Prostate gland (tissue), 2 donors: ENCODE results near the gene SLC25A26. TPM values are rescaled to one million over a fixed set of nuclear protein-coding genes. Genes with fewer than 3 reads are reported as not detected.
A peak's percentile ranks its signal among the peaks of the same experiment; 100 is the strongest.

Experiments used
- DNase-seq: peaks from one replicate; pipeline ENCODE4 v3.0.0-alpha.2; 2019; ENCODE audit warnings: low spot score
- H3K27ac ChIP-seq, 2 donors: fragments of 200-600 bp; sonication (generic); 2 replicates each; pipeline ENCODE4 v1.5.1; 2017 to 2019
- H3K27me3 ChIP-seq: fragments of 200-600 bp; sonication (generic); replicated peaks from 2 replicates; pipeline ENCODE4 v1.5.1; 2019; ENCODE audit not compliant: insufficient read depth
- H3K36me3 ChIP-seq, 2 donors: fragments of 200-600 bp; sonication (generic); 1 replicate in 1 of 2; 2 replicates in 1 of 2; pipeline versions ENCODE4 v1.5.1 to v1.8.1; 2017 to 2019
- H3K4me1 ChIP-seq: fragments of 200-600 bp; sonication (generic); replicated peaks from 2 replicates; pipeline ENCODE4 v1.5.1; 2019
- H3K4me3 ChIP-seq, 2 donors: fragments of 200-600 bp; sonication (generic); 2 replicates each; pipeline ENCODE4 v1.5.1; 2017 to 2019
- H3K9me3 ChIP-seq: fragments of 200-600 bp; sonication (generic); 2 replicates; pipeline ENCODE4 v1.5.1; 2017
- CTCF ChIP-seq, 4 experiments: fragments of 200-600 bp in 2 of 4; fragments of 450-650 bp in 2 of 4; sonication (generic) in 2 of 4; IDR thresholded peaks; 1 replicate in 3 of 4; 2 replicates in 1 of 4; pipeline ENCODE4 v1.5.1; 2016 to 2019; ENCODE audit warnings: antibody characterized with exemption in 4 of 4, mild to moderate bottlenecking in 2 of 4, moderate library complexity in 2 of 4
- POLR2A ChIP-seq: fragments of 450-650 bp; IDR thresholded peaks from one replicate; pipeline ENCODE4 v1.6.1; 2016; ENCODE audit warnings: antibody characterized with exemption, mild to moderate bottlenecking
- POLR2AphosphoS5 ChIP-seq: sonication (generic); formaldehyde crosslinking; IDR thresholded peaks from one replicate; pipeline ENCODE4 v1.6.1; 2017; ENCODE audit warnings: antibody characterized with exemption
- WGBS: methylation state at CpG from one replicate; pipeline ENCODE4 v1.1.5; 2018; 5-methylcytosine and 5-hydroxymethylcytosine counted together
- intact Hi-C: fragments of 100-400 bp; cut with DNase I; formaldehyde crosslinking; loops from one replicate; pipeline ENCODE4 v1.14.2; 2022
- total RNA-seq, 2 donors: library from RNA; depleted of rRNA; stranded (reverse); fragments of >200 nt; gene quantifications; one replicate each; pipeline ENCODE4 v1.1.0, GENCODE V29; 2016

The SLC25A26 gene
- total RNA-seq, 2 donors from 2014 or later = 24.4 to 32.3 TPM

- WGBS = 54% methylated on average over 3 of the region's 3 CpGs
- H3K9me3 ChIP-seq = no peaks in the 10 kb centered on the region
- H3K4me3 ChIP-seq = no peak overlapping the region
- TF ChIP-seq POLR2AphosphoS5 (no peak), POLR2A (no peak), CTCF (IDR thresholded peaks at IDR 0.05) (no peak)
- intact Hi-C loops = no loop called here
- DNase-seq = no peak
- no peaks in the 10 kb centered on the region for H3K36me3 ChIP-seq
- H3K27me3 ChIP-seq = no peaks in the 10 kb centered on the region
- peaks cover 41% of the 10 kb centered on the region for H3K4me1 ChIP-seq
- peak overlapping the region in 1 of 2 donors; percentile 9 for H3K27ac ChIP-seq
Observed at GRCh38 chr3:66423791-66424190, 203.0 kb downstream of the SLC25A26 start.

DNA sequence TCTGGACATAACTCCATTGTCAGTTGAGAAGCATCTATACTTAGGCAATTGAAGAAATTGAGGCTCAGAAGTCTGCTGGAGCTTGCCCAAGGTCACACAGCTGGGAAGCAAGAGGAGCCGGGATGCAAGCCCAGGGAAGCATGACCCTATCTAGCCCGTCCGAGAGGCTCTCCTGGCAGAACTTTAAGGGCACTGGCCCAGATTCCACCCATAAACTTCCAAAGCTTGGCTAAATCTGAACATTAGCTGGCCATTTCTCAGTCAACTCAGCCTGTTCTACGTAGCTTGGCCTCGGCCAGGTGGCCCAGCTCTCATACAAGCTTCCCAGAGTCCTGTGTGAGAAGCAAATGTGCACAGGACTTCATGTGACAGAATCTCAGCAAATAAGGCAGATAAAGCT, 204.2 kb downstream of the SLC25A26 start:
- 21% methylated on average over 5 of the region's 5 CpGs for WGBS
- TF ChIP-seq CTCF (IDR thresholded peaks at IDR 0.05) = no peak
- no peak for TF ChIP-seq POLR2A
- TF ChIP-seq POLR2AphosphoS5 = peak; percentile 59
- H3K4me3 ChIP-seq = no peak overlapping the region
- intact Hi-C loops = no loop called here
- peaks cover 29% of the 10 kb centered on the region for H3K4me1 ChIP-seq
- DNase-seq = no peak
- H3K27ac ChIP-seq = peak overlapping the region; percentile 62 to 82
- no peaks in the 10 kb centered on the region for H3K27me3 ChIP-seq
- no peaks in the 10 kb centered on the region for H3K36me3 ChIP-seq
- H3K9me3 ChIP-seq = no peaks in the 10 kb centered on the region

- Histone ChIP-seq H3K27me3 (no peaks in the 10 kb centered on the region), H3K4me1 (peaks cover 29% of the 10 kb centered on the region), H3K9me3 (no peaks in the 10 kb centered on the region), H3K27ac (peak overlapping the region; percentile 62 to 82), H3K4me3 (no peak overlapping the region), H3K36me3 (no peaks in the 10 kb centered on the region)
- intact Hi-C loops = no loop called here
- 36% methylated on average over 7 of the region's 7 CpGs for WGBS
- TF ChIP-seq CTCF (IDR thresholded peaks at IDR 0.05) (no peak), POLR2A (no peak), POLR2AphosphoS5 (no peak)
- no peak for DNase-seq
Observed at GRCh38 chr3:66425576-66426114, 204.8 kb downstream of the SLC25A26 start.

DNA sequence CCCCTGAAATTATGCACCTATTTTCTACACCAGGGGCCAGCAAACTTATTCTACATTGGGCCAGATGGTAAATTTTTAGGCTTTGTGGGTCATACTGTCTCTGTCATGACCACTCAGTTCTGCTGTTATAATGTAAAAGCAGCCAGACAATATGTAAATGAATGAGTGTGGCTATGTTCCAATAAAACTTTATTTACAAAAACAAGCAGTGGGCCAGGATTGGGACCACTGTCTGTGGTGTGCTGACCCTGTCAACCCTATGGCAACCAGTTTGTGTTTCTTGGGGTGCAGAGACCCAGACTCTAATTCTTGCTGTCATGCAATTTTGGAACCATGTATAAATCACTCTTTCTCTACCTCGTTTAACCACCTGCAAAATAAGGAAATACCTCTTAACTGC, 205.3 kb downstream of the SLC25A26 start:
- Histone ChIP-seq H3K4me3 (no peak overlapping the region), H3K4me1 (peaks cover 29% of the 10 kb centered on the region), H3K36me3 (no peaks in the 10 kb centered on the region), H3K27me3 (no peaks in the 10 kb centered on the region), H3K27ac (peak overlapping the region; percentile 62 to 82), H3K9me3 (no peaks in the 10 kb centered on the region)
- TF ChIP-seq POLR2AphosphoS5 (no peak), CTCF (IDR thresholded peaks at IDR 0.05) (no peak), POLR2A (no peak)
- intact Hi-C loops = no loop called here
- WGBS = 65% methylated on average over 1 of the region's 1 CpG
- no peak for DNase-seq

GRCh38 chr3:66427352-66427751, 206.6 kb downstream of the SLC25A26 start:
- 97% methylated on average over 3 of the region's 3 CpGs for WGBS
- no peak for DNase-seq
- H3K27ac ChIP-seq = peak overlapping the region; percentile 59 to 82
- H3K9me3 ChIP-seq = no peaks in the 10 kb centered on the region
- no peak overlapping the region for H3K4me3 ChIP-seq
- no peak for TF ChIP-seq POLR2AphosphoS5
- TF ChIP-seq CTCF (IDR thresholded peaks at IDR 0.05) = no peak
- TF ChIP-seq POLR2A = no peak
- no peaks in the 10 kb centered on the region for H3K36me3 ChIP-seq
- intact Hi-C loops = no loop called here
- H3K27me3 ChIP-seq = no peaks in the 10 kb centered on the region
- peaks cover 29% of the 10 kb centered on the region for H3K4me1 ChIP-seq
